ENCODE results near the gene ATMIN. TPM values are rescaled to one million over a fixed set of nuclear protein-coding genes. Genes with fewer than 3 reads are reported as not detected.

ATMIN gene
- total and polyA plus RNA-seq, 2 of the 13 experiments (the other 11 are each of a cell fraction or from before 2014, with no cell fraction given), result 34.6 to 60.4 TPM

GRCh38 chr16:81005610-81006161 is 30.0 kb upstream of the ATMIN start:
- Histone ChIP-seq H3K79me2 (ENCODE audit: insufficient read depth, low read length) (peaks cover 80% of the 10 kb centered on the region), H3K9ac (ENCODE audit: insufficient read depth, low read depth, low read length) (peak overlapping the region; percentile 99), H3K27me3 (ENCODE audit: control insufficient read depth in 1 of 2, insufficient read depth in 2 of 2, low read length in 2 of 2) (no peaks in the 10 kb centered on the region; a peak in 1 of 5 replicates), H3K4me1 (ENCODE audit: insufficient read depth, low read length) (peaks cover 48% of the 10 kb centered on the region), H3K4me2 (ENCODE audit: low read depth, low read length) (peak overlapping the region; percentile 100), H2AFZ (ENCODE audit: low read length) (no peak overlapping the region), H3K4me3 (replicated peaks in 1 of 3; ENCODE audit: insufficient read depth in 1 of 3, low read depth in 2 of 3, low read length in 3 of 3) (peak overlapping the region; percentile 90 to 99 (median 90)), H4K20me1 (ENCODE audit: insufficient read depth, low read length) (peaks cover 17% of the 10 kb centered on the region), H3K27ac (ENCODE audit: extremely low read length, insufficient read depth, low read length) (peak overlapping the region; percentile 99), H3K36me3 (replicated peaks in 1 of 2; ENCODE audit: control insufficient read depth in 1 of 2, insufficient read depth in 2 of 2, low read length in 2 of 2) (no peaks in the 10 kb centered on the region), H3K9me3 (ENCODE audit: low read length) (no peaks in the 10 kb centered on the region)
- no peak for ATAC-seq
- in situ Hi-C loops (cut with HindIII; ENCODE audit: extremely low pct_ligation_motif_present, low pct_unique_long_range_greater_than_20kb) (no loop called here), intact Hi-C loops (cut with micrococcal nuclease; ENCODE audit: unreplicated experiment) (loop anchor here (2.0 to 5.0 kb wide), 2 partner anchors 31 to 92 kb away; partner anchors contain the start of gene GCSH)
- WGBS (ENCODE audit: low lambda C conversion rate), result under 1% methylated on average over 18 of the region's 18 CpGs
- CTCF ChIA-PET (ENCODE audit: low intra/inter-chr PET ratio, low total read pairs), result interaction anchor here (5.1 kb wide), 1 partner anchor 30 kb away, joined by 26 read pairs; the partner anchor contains the start of gene ATMIN
- no peak for DNase-seq (ENCODE audit: low spot score)
- POLR2A ChIA-PET, result interaction anchor here (0.7 to 1.5 kb wide), 2 partner anchors 8 to 13 kb away, joined by 3 to 5 read pairs; no protein-coding TSS in a partner anchor
- FAIRE-seq, result no peak
- no TSS peak for BruUV-seq (replicated peaks)
- TF ChIP-seq ZNF7 (CRISPR knock-in tag; IDR thresholded peaks at IDR 0.05) (peak; percentile 48; the same call in 1 of the 2 replicates), PATZ1 (CRISPR knock-in tag; IDR thresholded peaks at IDR 0.05) (0 out of 2 replicates have a peak, but pooled peaks have one; percentile 41), ONECUT2 (CRISPR knock-in tag; IDR thresholded peaks at IDR 0.05) (peak; percentile 49; the same call in 1 of the 2 replicates), ZNF264 (CRISPR knock-in tag; IDR thresholded peaks at IDR 0.05) (0 out of 2 replicates have a peak, but pooled peaks have one; percentile 40), ZSCAN20 (CRISPR knock-in tag; IDR thresholded peaks at IDR 0.05; ENCODE audit: borderline replicate concordance) (no peak), ZNF615 (CRISPR knock-in tag; IDR thresholded peaks at IDR 0.05; ENCODE audit: borderline replicate concordance) (no peak), NFATC3 (CRISPR knock-in tag; IDR thresholded peaks at IDR 0.05) (no peak), ZNF18 (CRISPR knock-in tag; IDR thresholded peaks at IDR 0.05; ENCODE audit: insufficient replicate concordance) (no peak), NKX3-1 (CRISPR knock-in tag; IDR thresholded peaks at IDR 0.05) (0 out of 2 replicates have a peak, but pooled peaks have one; percentile 34), USF2 (IDR thresholded peaks at IDR 0.05; ENCODE audit: low read depth, low read length) (no peak), USF2 (CRISPR knock-in tag; IDR thresholded peaks at IDR 0.05; ENCODE audit: borderline replicate concordance) (no peak), HOXA3 (CRISPR knock-in tag; IDR thresholded peaks at IDR 0.05) (0 out of 2 replicates have a peak, but pooled peaks have one; percentile 18), SNRNP70 (IDR thresholded peaks at IDR 0.05; ENCODE audit: low read depth, low read length) (no peak), KMT2A (CRISPR knock-in tag; IDR thresholded peaks at IDR 0.05) (0 out of 2 replicates have a peak, but pooled peaks have one; percentile 4), TEAD3 (CRISPR knock-in tag; optimal IDR thresholded peaks at IDR 0.05; ENCODE audit: borderline replicate concordance) (peak; percentile 61), TSC22D2 (CRISPR knock-in tag; IDR thresholded peaks at IDR 0.05; ENCODE audit: borderline replicate concordance) (0 out of 2 replicates have a peak, but pooled peaks have one; percentile 42), CHD4 (IDR thresholded peaks at IDR 0.05; ENCODE audit: borderline replicate concordance, low read length) (peak; percentile 16; the same call in 1 of the 2 replicates), CERS6 (CRISPR knock-in tag; IDR thresholded peaks at IDR 0.05) (no peak)
